ENCODE measurements around the gene LMO7.
A peak's percentile ranks its signal among the peaks of the same experiment; 100 is the strongest.

The LMO7 gene

DNA sequence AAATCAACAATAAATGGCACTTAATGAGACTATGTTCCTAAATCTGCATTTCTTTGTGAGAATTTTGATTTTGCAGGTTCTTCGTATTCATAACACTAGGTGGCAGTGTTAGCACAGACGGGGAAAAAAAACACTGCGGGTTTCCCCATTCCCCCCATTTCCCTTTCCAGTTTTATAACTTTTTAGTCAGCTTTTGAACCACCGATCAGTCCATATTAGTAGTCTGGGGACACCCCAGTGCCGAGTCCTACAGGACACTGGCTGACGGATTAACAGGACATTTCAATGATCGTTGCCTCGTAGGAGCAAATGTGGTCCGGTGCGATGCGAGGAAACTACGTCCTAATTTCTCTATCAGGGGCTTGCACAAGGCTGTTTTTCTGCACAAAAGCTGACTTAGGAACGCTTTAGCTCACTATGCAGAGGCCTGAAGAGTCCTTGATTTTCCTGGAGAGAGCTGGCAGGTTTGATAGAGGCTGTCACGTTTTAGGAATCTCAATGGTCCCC lies 234.3 kb downstream of the LMO7 start:
- TF ChIP-seq, protein P1, sequence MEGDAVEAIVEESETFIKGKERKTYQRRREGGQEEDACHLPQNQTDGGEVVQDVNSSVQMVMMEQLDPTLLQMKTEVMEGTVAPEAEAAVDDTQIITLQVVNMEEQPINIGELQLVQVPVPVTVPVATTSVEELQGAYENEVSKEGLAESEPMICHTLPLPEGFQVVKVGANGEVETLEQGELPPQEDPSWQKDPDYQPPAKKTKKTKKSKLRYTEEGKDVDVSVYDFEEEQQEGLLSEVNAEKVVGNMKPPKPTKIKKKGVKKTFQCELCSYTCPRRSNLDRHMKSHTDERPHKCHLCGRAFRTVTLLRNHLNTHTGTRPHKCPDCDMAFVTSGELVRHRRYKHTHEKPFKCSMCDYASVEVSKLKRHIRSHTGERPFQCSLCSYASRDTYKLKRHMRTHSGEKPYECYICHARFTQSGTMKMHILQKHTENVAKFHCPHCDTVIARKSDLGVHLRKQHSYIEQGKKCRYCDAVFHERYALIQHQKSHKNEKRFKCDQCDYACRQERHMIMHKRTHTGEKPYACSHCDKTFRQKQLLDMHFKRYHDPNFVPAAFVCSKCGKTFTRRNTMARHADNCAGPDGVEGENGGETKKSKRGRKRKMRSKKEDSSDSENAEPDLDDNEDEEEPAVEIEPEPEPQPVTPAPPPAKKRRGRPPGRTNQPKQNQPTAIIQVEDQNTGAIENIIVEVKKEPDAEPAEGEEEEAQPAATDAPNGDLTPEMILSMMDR (conservative IDR thresholded peaks at IDR 0.05; ENCODE audit: low read depth, low read length), result peak; percentile 73
- peak; percentile 32 for DNase-seq (ENCODE audit: low read depth)
- peak overlapping the region; percentile 44 for H3K4me3 ChIP-seq (ENCODE audit: low read depth, low read length)

DNA sequence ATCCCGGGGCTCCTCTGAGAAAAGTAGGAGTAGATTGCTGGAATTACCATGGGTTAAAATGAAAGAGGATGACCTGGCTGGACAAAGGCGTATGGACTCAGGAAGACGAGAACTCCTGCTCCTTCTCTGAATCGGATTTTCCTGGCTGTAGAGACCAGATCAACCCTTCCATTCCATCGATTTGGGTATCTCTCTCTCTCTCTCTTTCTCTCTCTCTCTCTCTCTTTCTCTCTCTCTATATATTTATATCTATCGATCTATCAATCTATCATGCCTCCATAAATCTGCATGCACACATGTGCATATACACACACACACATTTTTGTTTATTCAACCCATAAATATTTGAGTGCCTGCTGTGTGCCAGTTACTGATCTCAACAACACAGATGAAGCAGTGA lies 234.9 kb downstream of the LMO7 start:
- H3K4me3 ChIP-seq (ENCODE audit: low read depth, low read length), result no peak overlapping the region
- TF ChIP-seq, protein P1 (conservative IDR thresholded peaks at IDR 0.05; ENCODE audit: low read depth, low read length), result no peak
- no peak for DNase-seq (ENCODE audit: low read depth)

DNA sequence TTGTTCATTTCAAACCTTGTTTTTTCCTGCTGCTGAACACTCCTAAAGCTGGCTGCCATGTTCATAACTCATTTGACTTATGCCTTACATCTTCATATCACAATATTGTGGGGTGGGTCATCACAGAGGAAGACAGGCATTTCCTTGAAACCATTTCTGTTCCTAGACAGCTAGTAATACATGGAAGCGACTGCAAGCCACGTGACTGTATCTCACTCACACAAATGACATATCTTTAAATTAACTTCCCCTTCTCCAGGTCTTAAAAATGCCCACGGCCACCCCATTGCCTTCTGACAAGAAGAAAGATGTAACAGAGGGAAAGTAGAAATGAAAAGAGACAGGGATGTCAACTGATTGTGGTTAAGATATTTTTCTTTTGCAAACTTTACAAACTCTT lies 236.8 kb downstream of the LMO7 start:
- TF ChIP-seq, protein P1 (conservative IDR thresholded peaks at IDR 0.05; ENCODE audit: low read depth, low read length), result no peak
- DNase-seq (ENCODE audit: low read depth), result no peak

DNA sequence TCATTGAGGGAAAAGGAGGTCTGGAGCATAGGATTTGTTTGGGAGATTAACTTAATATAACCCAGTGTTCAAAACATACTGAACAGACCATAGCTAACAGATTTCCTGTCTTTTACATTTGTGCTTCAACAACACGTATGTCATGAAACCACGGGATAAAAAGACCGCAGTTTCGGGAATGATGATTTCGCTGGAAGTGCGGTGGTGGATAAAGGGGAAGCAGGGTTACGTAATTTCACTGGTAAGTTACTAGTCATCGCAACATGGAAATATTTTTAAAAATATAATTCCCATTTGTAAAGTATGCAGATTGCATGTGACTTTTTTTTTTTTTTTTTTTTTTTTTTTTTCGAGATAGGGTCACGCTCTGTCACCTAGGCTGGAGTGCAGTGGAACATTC lies 237.4 kb downstream of the LMO7 start:
- no peak for DNase-seq (ENCODE audit: low read depth)
- TF ChIP-seq, protein P1 (conservative IDR thresholded peaks at IDR 0.05; ENCODE audit: low read depth, low read length), result no peak
- no peak overlapping the region for H3K4me3 ChIP-seq (ENCODE audit: low read depth, low read length)

More for the DNA sequence above, 236.8 kb downstream of the LMO7 start:
- no peak overlapping the region for H3K4me3 ChIP-seq (ENCODE audit: low read depth, low read length)

DNA sequence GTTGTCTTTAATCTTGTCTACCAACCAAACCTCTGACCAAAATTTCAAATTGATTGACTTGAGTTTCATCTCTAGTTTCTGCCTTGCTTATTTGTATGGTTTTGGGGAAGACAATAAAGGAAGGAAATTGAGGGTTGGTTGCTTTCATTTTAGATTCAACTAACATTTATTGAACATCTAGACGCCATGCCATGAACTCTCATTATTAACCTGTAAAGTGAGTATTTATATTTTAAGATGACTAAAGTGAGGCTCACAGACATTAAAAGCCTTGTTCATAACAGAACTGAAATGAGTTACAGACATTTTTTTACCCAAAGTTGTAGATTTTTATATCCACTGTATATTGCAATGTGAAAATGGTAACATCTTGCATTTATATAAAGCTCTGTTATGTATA lies 239.3 kb downstream of the LMO7 start:
- H3K4me3 ChIP-seq (ENCODE audit: low read depth, low read length), result no peak overlapping the region
- TF ChIP-seq, protein P1 (conservative IDR thresholded peaks at IDR 0.05; ENCODE audit: low read depth, low read length), result no peak
- no peak for DNase-seq (ENCODE audit: low read depth)

DNA sequence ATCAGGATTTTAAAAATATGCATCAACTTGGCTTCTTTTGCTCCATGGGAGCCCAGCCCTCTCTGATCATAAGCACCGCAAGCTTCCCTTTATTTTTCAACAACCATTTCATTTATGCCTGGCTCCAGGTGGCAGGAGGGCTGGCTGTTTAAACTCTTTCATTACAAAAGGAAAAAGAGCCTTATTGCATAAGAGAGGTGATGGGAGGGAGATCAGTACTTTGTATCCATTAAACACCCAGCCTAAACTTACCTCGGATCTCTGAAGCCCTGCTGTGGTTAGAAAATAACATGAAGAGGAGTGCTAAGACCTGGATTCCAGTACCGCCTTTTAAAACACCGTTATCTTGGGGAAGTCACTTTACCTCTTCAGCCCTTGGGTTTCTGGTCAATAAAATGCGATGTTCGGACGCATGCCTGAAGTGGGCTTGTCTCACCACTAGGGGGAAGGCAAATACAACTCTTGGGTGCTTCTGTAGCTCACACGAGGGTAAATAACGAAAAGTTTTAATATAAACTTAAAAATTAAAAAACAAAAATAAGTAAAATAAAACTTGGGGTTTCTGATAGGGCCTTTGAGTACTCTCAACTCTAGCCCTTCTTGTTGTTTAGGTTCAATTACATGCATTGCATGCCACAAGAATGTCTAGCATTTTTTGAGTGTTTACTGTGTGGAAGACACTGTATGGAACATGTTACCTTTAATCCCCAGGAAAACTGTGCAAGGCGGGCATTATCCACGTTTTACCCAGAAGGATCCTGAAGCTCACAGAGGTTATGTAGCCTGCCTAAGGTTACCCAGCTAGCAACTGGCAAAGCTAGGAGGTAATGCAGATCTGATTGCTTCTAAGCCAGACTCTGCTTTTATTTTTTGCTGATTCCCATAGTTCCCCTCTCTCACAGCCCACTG lies 240.3 kb downstream of the LMO7 start:
- TF ChIP-seq, protein P1 (conservative IDR thresholded peaks at IDR 0.05; ENCODE audit: low read depth, low read length), result peak; percentile 96
- H3K4me3 ChIP-seq (ENCODE audit: low read depth, low read length), result no peak overlapping the region
- peak; percentile 86 for DNase-seq (ENCODE audit: low read depth)
